ENCODE results near the gene DUSP22. TPM values are rescaled to one million over a fixed set of nuclear protein-coding genes. Genes with fewer than 3 reads are reported as not detected.
A peak's percentile ranks its signal among the peaks of the same experiment; 100 is the strongest.

The DUSP22 gene
- total RNA-seq, 4 donors from 2014 or later, result 67.0 to 97.3 (median 78.0) TPM

- no peak within 1 kb of the TSS for H3K27ac ChIP-seq
- H3K9me3 ChIP-seq, result no peaks in the 10 kb centered on the region
- peaks cover 0 to 34% (median 26%) of the 10 kb centered on the region in 3 donors for H3K4me1 ChIP-seq
- H3K27me3 ChIP-seq, result peaks cover 96% of the 10 kb centered on the region
- TF ChIP-seq CTCF (IDR thresholded peaks at IDR 0.05) (no peak), POLR2AphosphoS5 (IDR thresholded peaks at IDR 0.05) (no peak), POLR2A (IDR thresholded peaks at IDR 0.05) (no peak), EP300 (IDR thresholded peaks at IDR 0.05) (no peak)
- WGBS, 2 donors (ENCODE audit: low coverage in 1 of 2), result no CpG with 5 or more reads among the region's 82 CpGs
- peak; percentile 24 for ATAC-seq
- H3K36me3 ChIP-seq, result no peaks in the 10 kb centered on the region
- peak within 1 kb of the TSS; percentile 25 to 48 for H3K4me3 ChIP-seq
These were observed 99.5 kb downstream of the DUSP22 start, which contains the start of gene IRF4 for GRCh38 chr6:391559-392440. Gene IRF4, plus strand, starts transcription at chr6:391752. Its CDS starts 1,401 bp downstream, at chr6:393153.

GRCh38 chr6:392441-393390, 100.4 kb downstream of the DUSP22 start:
- Histone ChIP-seq H3K4me1 (peaks cover 0 to 34% (median 26%) of the 10 kb centered on the region in 3 donors), H3K4me3 (peak overlapping the region; percentile 25 to 48), H3K27ac (no peak overlapping the region), H3K9me3 (no peaks in the 10 kb centered on the region), H3K36me3 (no peaks in the 10 kb centered on the region), H3K27me3 (peaks cover 96% of the 10 kb centered on the region)
- no peak for ATAC-seq
- 2 to 7% methylated on average over 3 to 12 of the region's 108 CpGs for WGBS, 2 donors (ENCODE audit: low coverage in 1 of 2)
- TF ChIP-seq POLR2AphosphoS5 (IDR thresholded peaks at IDR 0.05) (no peak), CTCF (IDR thresholded peaks at IDR 0.05) (no peak), EP300 (IDR thresholded peaks at IDR 0.05) (no peak), POLR2A (IDR thresholded peaks at IDR 0.05) (no peak)

- peak overlapping the region in 1 of 2 donors; percentile 48 for H3K4me3 ChIP-seq
- no peak for ATAC-seq
- H3K36me3 ChIP-seq, result no peaks in the 10 kb centered on the region
- H3K9me3 ChIP-seq, result no peaks in the 10 kb centered on the region
- peaks cover 0 to 34% (median 26%) of the 10 kb centered on the region in 3 donors for H3K4me1 ChIP-seq
- no peak overlapping the region for H3K27ac ChIP-seq
- WGBS, 2 donors (ENCODE audit: low coverage in 1 of 2), result 4 to 11% methylated on average over 25 to 30 of the region's 68 CpGs
- no peak for TF ChIP-seq POLR2A (IDR thresholded peaks at IDR 0.05)
- H3K27me3 ChIP-seq, result peaks cover 96% of the 10 kb centered on the region
These were observed 101.3 kb downstream of the DUSP22 start for GRCh38 chr6:393391-394221.

- no peak overlapping the region for H3K27ac ChIP-seq
- no peaks in the 10 kb centered on the region for H3K9me3 ChIP-seq
- TF ChIP-seq CTCF (IDR thresholded peaks at IDR 0.05) (no peak), POLR2AphosphoS5 (IDR thresholded peaks at IDR 0.05) (no peak), POLR2A (IDR thresholded peaks at IDR 0.05) (no peak)
- no peak for ATAC-seq
- H3K36me3 ChIP-seq, result no peaks in the 10 kb centered on the region
- H3K4me3 ChIP-seq, result no peak overlapping the region
- peaks cover 0 to 34% (median 26%) of the 10 kb centered on the region in 3 donors for H3K4me1 ChIP-seq
- 30 to 81% methylated on average over 2 to 5 of the region's 13 CpGs for WGBS, 2 donors (ENCODE audit: low coverage in 1 of 2)
- peaks cover 91% of the 10 kb centered on the region for H3K27me3 ChIP-seq
These were observed 102.5 kb downstream of the DUSP22 start for GRCh38 chr6:394641-395289.
